CD4-positive, CD25-positive, alpha-beta regulatory T cell (primary cell): ENCODE measurements around the gene ABCA2. TPM values are rescaled to one million over a fixed set of nuclear protein-coding genes. Genes with fewer than 3 reads are reported as not detected.

Experiments
- ATAC-seq, 2 donors: fragments of 150-1000 bp; cut with Tn5 transposase; one replicate each; pipeline ENCODE4 v1.10.0; 2021; ENCODE audit warnings: low read depth in 2 of 2, moderate number of reproducible peaks in 2 of 2, moderate library complexity in 1 of 2
- DNase-seq, 3 donors: peaks; one replicate each; pipeline versions ENCODE4 v3.0.0 to v3.0.0-alpha.2; 2012 to 2022; ENCODE audit warnings: mixed read lengths in 1 of 3
- H3K27ac ChIP-seq: one replicate; pipeline ENCODE4 v1.7.0; 2013; ENCODE audit warnings: mild to moderate bottlenecking, low read length; ENCODE audit not compliant: insufficient read depth, poor library complexity, severe bottlenecking
- H3K27me3 ChIP-seq: one replicate; pipeline ENCODE4 v1.7.0; 2013; ENCODE audit warnings: low read length; ENCODE audit not compliant: control insufficient read depth, insufficient read depth
- H3K36me3 ChIP-seq: one replicate; pipeline ENCODE4 v1.7.0; 2013; ENCODE audit warnings: mild to moderate bottlenecking, low read length, moderate library complexity; ENCODE audit not compliant: control insufficient read depth, insufficient read depth
- H3K4me1 ChIP-seq: 2 replicates; pipeline ENCODE4 v1.7.0; 2013; ENCODE audit warnings: mild to moderate bottlenecking, low read length; ENCODE audit not compliant: insufficient read depth, control insufficient read depth, poor library complexity, severe bottlenecking
- H3K4me3 ChIP-seq: one replicate; pipeline ENCODE4 v1.7.0; 2013; ENCODE audit warnings: low read depth, mild to moderate bottlenecking, low read length, moderate library complexity
- H3K9me3 ChIP-seq, 2 experiments: 1 replicate in 1 of 2; 2 replicates in 1 of 2; pipeline ENCODE4 v1.7.0; 2013; ENCODE audit warnings: low read length in 2 of 2, mild to moderate bottlenecking in 1 of 2, moderate library complexity in 1 of 2; ENCODE audit not compliant: control insufficient read depth in 2 of 2
- H3K27ac Mint-ChIP-seq, 3 donors: one replicate each; pipeline ENCODE4 v1.8.0; 2020 to 2022; ENCODE audit warnings: mild to moderate bottlenecking in 3 of 3, mixed read lengths in 3 of 3, moderate library complexity in 2 of 3
- H3K27me3 Mint-ChIP-seq: one replicate; pipeline ENCODE4 v1.8.0; 2022; ENCODE audit warnings: mild to moderate bottlenecking, mixed read lengths
- H3K36me3 Mint-ChIP-seq: one replicate; pipeline ENCODE4 v1.8.0; 2020; ENCODE audit warnings: mixed read lengths
- H3K4me1 Mint-ChIP-seq, 4 donors: one replicate each; pipeline ENCODE4 v1.8.0; 2020 to 2022; ENCODE audit warnings: mixed read lengths in 4 of 4, mild to moderate bottlenecking in 1 of 4
- H3K4me3 Mint-ChIP-seq, 4 donors: one replicate each; pipeline ENCODE4 v1.8.0; 2020 to 2022; ENCODE audit warnings: mild to moderate bottlenecking in 4 of 4, mixed read lengths in 4 of 4, moderate library complexity in 3 of 4
- H3K9me3 Mint-ChIP-seq, 7 donors: one replicate each; pipeline ENCODE4 v1.8.0; 2020 to 2022; ENCODE audit warnings: mixed read lengths in 7 of 7, mild to moderate bottlenecking in 3 of 7, moderate library complexity in 2 of 7
- polyA plus RNA-seq, 4 donors: library from polyadenylated mRNA; unstranded; fragments of 300-500 nt; fragmentation: Illumina TruSeq; gene quantifications; one replicate each; pipeline ENCODE4 v1.2.3, GENCODE V29; 2021
- total RNA-seq: library from RNA; stranded (reverse); gene quantifications from one replicate; pipeline ENCODE4 v1.2.3, GENCODE V29; 2022

The ABCA2 gene
- total RNA-seq (135 TPM), polyA plus RNA-seq (1 to 10 TPM; 3.8 to 4.5 (median 4.3) TPM)

GRCh38 chr9:137027369-137028262 is at the start of gene ABCA2:
Gene ABCA2 (minus strand): TSS chr9:137028237. CDS start chr9:137028140, 97 bp downstream.
- ATAC-seq, result no peak
- Mint-ChIP-seq H3K4me3 (peak within 1 kb of the TSS; percentile 88 to 97 (median 92)), H3K36me3 (no peaks in the 10 kb centered on the region), H3K27me3 (no peaks in the 10 kb centered on the region), H3K4me1 (peaks cover 0 to 43% (median 13%) of the 10 kb centered on the region in 4 donors), H3K27ac (peak within 1 kb of the TSS; percentile 69 to 95 (median 79)), H3K9me3 (no peaks in the 10 kb centered on the region)
- Histone ChIP-seq H3K4me1 (peaks cover 61% of the 10 kb centered on the region), H3K27me3 (no peaks in the 10 kb centered on the region), H3K36me3 (no peaks in the 10 kb centered on the region), H3K27ac (peak within 1 kb of the TSS; percentile 74), H3K4me3 (peak within 1 kb of the TSS; percentile 72), H3K9me3 (no peaks in the 10 kb centered on the region)
- DNase-seq, result no peak

GRCh38 chr9:137077010-137077747 is 49.1 kb upstream of the ABCA2 start, which contains the start of gene UAP1L1:
Gene UAP1L1 (plus strand): TSS chr9:137077517. CDS start chr9:137077533, 16 bp downstream.
- H3K27ac ChIP-seq, result peak within 1 kb of the TSS; percentile 66
- H3K9me3 Mint-ChIP-seq, result no peaks in the 10 kb centered on the region

GRCh38 chr9:137076636-137077009 is 48.6 kb upstream of the ABCA2 start:
- H3K4me3 ChIP-seq, result no peak overlapping the region
- no peak overlapping the region for H3K27ac Mint-ChIP-seq
- H3K4me1 Mint-ChIP-seq, result peaks cover 0 to 9% (median 3%) of the 10 kb centered on the region in 4 donors
- peaks cover 14% of the 10 kb centered on the region for H3K4me1 ChIP-seq
- peaks cover 1% of the 10 kb centered on the region for H3K36me3 Mint-ChIP-seq
- DNase-seq (no peak), ATAC-seq (no peak)
- no peaks in the 10 kb centered on the region for H3K27me3 ChIP-seq
- H3K9me3 ChIP-seq, result no peaks in the 10 kb centered on the region
- H3K27ac ChIP-seq, result peak overlapping the region; percentile 47
- H3K27me3 Mint-ChIP-seq, result no peaks in the 10 kb centered on the region
- H3K4me3 Mint-ChIP-seq, result peak overlapping the region in 3 of 4 donors; percentile 77 to 90 (median 82)
- peaks cover 9% of the 10 kb centered on the region for H3K36me3 ChIP-seq
- no peaks in the 10 kb centered on the region for H3K9me3 Mint-ChIP-seq

More at GRCh38 chr9:137077010-137077747, 49.1 kb upstream of the ABCA2 start, which contains the start of gene UAP1L1:
- no peaks in the 10 kb centered on the region for H3K27me3 Mint-ChIP-seq
- peaks cover 0 to 7% (median 3%) of the 10 kb centered on the region in 4 donors for H3K4me1 Mint-ChIP-seq
- Histone ChIP-seq H3K4me1 (peaks cover 14% of the 10 kb centered on the region), H3K9me3 (no peaks in the 10 kb centered on the region), H3K4me3 (no peak within 1 kb of the TSS), H3K27me3 (no peaks in the 10 kb centered on the region), H3K36me3 (peaks cover 10% of the 10 kb centered on the region)
- H3K27ac Mint-ChIP-seq, result peak within 1 kb of the TSS in 1 of 3 donors; percentile 62
- peak within 1 kb of the TSS; percentile 69 to 90 (median 80) for H3K4me3 Mint-ChIP-seq
- DNase-seq (peak; percentile 45 to 71 (median 66)), ATAC-seq (peak; percentile 64 to 65)
- peaks cover 6% of the 10 kb centered on the region for H3K36me3 Mint-ChIP-seq

- Histone ChIP-seq H3K9me3 (no peaks in the 10 kb centered on the region), H3K4me3 (no peak overlapping the region), H3K4me1 (peaks cover 23% of the 10 kb centered on the region), H3K27me3 (no peaks in the 10 kb centered on the region), H3K27ac (no peak overlapping the region), H3K36me3 (peaks cover 9% of the 10 kb centered on the region)
- ATAC-seq (no peak), DNase-seq (no peak)
- peaks cover 0 to 19% (median 7%) of the 10 kb centered on the region in 4 donors for H3K4me1 Mint-ChIP-seq
- H3K4me3 Mint-ChIP-seq, result peak overlapping the region in 3 of 4 donors; percentile 22 to 80 (median 56)
- no peak overlapping the region for H3K27ac Mint-ChIP-seq
- no peaks in the 10 kb centered on the region for H3K36me3 Mint-ChIP-seq
- H3K27me3 Mint-ChIP-seq, result no peaks in the 10 kb centered on the region
- no peaks in the 10 kb centered on the region for H3K9me3 Mint-ChIP-seq
Measured at GRCh38 chr9:137075275-137075775, 47.3 kb upstream of the ABCA2 start.

- H3K27me3 Mint-ChIP-seq, result no peaks in the 10 kb centered on the region
Measured at GRCh38 chr9:137074657-137075274, 46.7 kb upstream of the ABCA2 start.

GRCh38 chr9:137073992-137074399 is 46.0 kb upstream of the ABCA2 start:
- H3K4me3 Mint-ChIP-seq, result peak overlapping the region in 2 of 4 donors; percentile 75 to 77
- H3K27ac Mint-ChIP-seq, result peak overlapping the region in 1 of 3 donors; percentile 26
- DNase-seq, result no peak
- no peaks in the 10 kb centered on the region for H3K36me3 Mint-ChIP-seq
- Histone ChIP-seq H3K36me3 (no peaks in the 10 kb centered on the region), H3K27ac (no peak overlapping the region), H3K27me3 (no peaks in the 10 kb centered on the region), H3K4me3 (no peak overlapping the region), H3K9me3 (no peaks in the 10 kb centered on the region), H3K4me1 (peaks cover 32% of the 10 kb centered on the region)
- peaks cover 0 to 19% (median 7%) of the 10 kb centered on the region in 4 donors for H3K4me1 Mint-ChIP-seq
- no peaks in the 10 kb centered on the region for H3K27me3 Mint-ChIP-seq
- H3K9me3 Mint-ChIP-seq, result no peaks in the 10 kb centered on the region
- ATAC-seq, result no peak

More at GRCh38 chr9:137074657-137075274, 46.7 kb upstream of the ABCA2 start:
- Histone ChIP-seq H3K36me3 (peaks cover 5% of the 10 kb centered on the region), H3K4me3 (no peak overlapping the region), H3K27me3 (no peaks in the 10 kb centered on the region), H3K9me3 (no peaks in the 10 kb centered on the region), H3K27ac (no peak overlapping the region), H3K4me1 (peaks cover 25% of the 10 kb centered on the region)
- Mint-ChIP-seq H3K36me3 (no peaks in the 10 kb centered on the region), H3K9me3 (no peaks in the 10 kb centered on the region), H3K4me1 (peaks cover 0 to 18% (median 7%) of the 10 kb centered on the region in 4 donors), H3K27ac (no peak overlapping the region), H3K4me3 (peak overlapping the region; percentile 19 to 80 (median 34))
- ATAC-seq (no peak), DNase-seq (no peak)

- ATAC-seq, result no peak
- Histone ChIP-seq H3K36me3 (no peaks in the 10 kb centered on the region), H3K27me3 (no peaks in the 10 kb centered on the region), H3K27ac (no peak overlapping the region), H3K9me3 (no peaks in the 10 kb centered on the region), H3K4me1 (peaks cover 31% of the 10 kb centered on the region), H3K4me3 (no peak overlapping the region)
- H3K36me3 Mint-ChIP-seq, result no peaks in the 10 kb centered on the region
- H3K27ac Mint-ChIP-seq, result peak overlapping the region in 2 of 3 donors; percentile 49 to 86
- H3K9me3 Mint-ChIP-seq, result peaks cover 0 to 1% (median 0%) of the 10 kb centered on the region in 7 donors
- DNase-seq, result no peak
- peaks cover 4% of the 10 kb centered on the region for H3K27me3 Mint-ChIP-seq
- H3K4me1 Mint-ChIP-seq, result peaks cover 4 to 20% (median 13%) of the 10 kb centered on the region in 4 donors
- H3K4me3 Mint-ChIP-seq, result peak overlapping the region; percentile 47 to 86 (median 78)
Measured at GRCh38 chr9:137071282-137071681, 43.2 kb upstream of the ABCA2 start.
